Central memory CD8-positive, alpha-beta T cell (primary cell): ENCODE measurements around the gene XKRX.

Experiments used
- ATAC-seq: fragments of 150-1000 bp; cut with Tn5 transposase; replicated peaks from 2 replicates; pipeline ENCODE4 v1.10.0; 2022; ENCODE audit warnings: mild to moderate bottlenecking, moderate FRiP score, moderate number of reproducible peaks; ENCODE audit not compliant: poor library complexity, severe bottlenecking; ENCODE audit errors: extremely low read depth
- DNase-seq, 2 donors: peaks; one replicate each; pipeline ENCODE4 v3.0.0; 2021; ENCODE audit warnings: low spot score in 2 of 2
- H3K27ac Mint-ChIP-seq: one replicate; pipeline ENCODE4 v1.8.0; 2022; ENCODE audit warnings: low read depth, mild to moderate bottlenecking, moderate library complexity, mixed read lengths
- H3K27me3 Mint-ChIP-seq: one replicate; pipeline ENCODE4 v1.8.0; 2022; ENCODE audit warnings: mixed read lengths
- H3K36me3 Mint-ChIP-seq: one replicate; pipeline ENCODE4 v1.8.0; 2022; ENCODE audit warnings: mild to moderate bottlenecking, moderate library complexity, mixed read lengths; ENCODE audit not compliant: insufficient read depth
- H3K4me1 Mint-ChIP-seq: one replicate; pipeline ENCODE4 v1.8.0; 2022; ENCODE audit warnings: mixed read lengths
- H3K4me3 Mint-ChIP-seq: one replicate; pipeline ENCODE4 v1.8.0; 2022; ENCODE audit warnings: mild to moderate bottlenecking, moderate library complexity, mixed read lengths
- H3K9me3 Mint-ChIP-seq: one replicate; pipeline ENCODE4 v1.8.0; 2022; ENCODE audit warnings: mixed read lengths

The XKRX gene

DNA sequence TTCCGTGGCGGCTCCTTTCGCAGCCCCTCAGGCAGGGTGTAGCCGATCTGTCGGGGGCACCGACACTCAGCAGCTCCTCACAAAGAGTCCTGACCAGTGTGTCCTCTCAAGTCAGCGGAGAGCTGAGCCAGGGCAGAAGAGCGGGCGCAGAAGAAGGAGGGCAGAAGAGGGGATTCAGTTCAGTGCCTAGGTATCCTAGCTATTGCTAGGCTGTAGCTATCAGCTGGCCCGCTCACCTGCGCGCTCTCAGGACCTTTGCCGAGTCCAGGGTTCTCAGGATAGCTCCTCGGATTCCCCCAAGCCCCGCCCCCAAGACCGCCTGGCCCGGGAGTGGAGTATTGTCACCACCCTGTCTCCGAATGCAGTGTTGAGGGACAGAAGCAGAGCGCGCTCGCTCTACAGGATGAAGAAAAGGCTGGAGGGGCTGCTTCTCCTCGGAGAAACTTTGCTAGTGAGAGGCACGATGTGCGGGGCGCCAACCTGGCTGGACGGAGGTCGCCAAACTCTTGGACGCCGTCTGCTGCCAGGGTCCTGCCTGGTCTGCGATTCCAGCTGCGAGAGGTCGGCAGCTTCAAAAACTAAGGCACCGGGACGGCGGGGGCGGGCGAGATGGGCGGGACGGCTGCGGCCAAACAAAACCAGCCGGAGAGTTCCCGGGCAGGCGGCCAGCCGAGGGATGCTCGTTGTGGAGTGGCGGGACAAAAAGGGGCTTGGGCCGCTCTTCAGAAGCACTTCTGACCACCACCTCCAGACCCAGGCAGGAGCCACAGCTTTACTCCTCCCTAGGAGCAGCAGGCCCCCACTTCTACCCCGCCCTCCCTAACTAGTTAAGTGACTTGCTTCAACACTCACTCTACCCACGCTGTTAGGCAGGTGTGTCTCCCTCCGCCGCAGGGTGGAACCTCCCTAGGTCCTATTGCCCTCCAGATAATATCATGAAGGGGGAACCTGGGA is at the start of gene XKRX:
TSS of gene XKRX (minus strand) at position 258 of the 954 bp plus-strand sequence. CDS start 613 bp downstream, outside the sequence.
- DNase-seq = no peak
- no peaks in the 10 kb centered on the region for H3K9me3 Mint-ChIP-seq
- H3K4me1 Mint-ChIP-seq = peaks cover 6% of the 10 kb centered on the region
- peak within 1 kb of the TSS; percentile 80 for H3K4me3 Mint-ChIP-seq
- H3K36me3 Mint-ChIP-seq = peaks cover 5% of the 10 kb centered on the region
- peak; percentile 68 for ATAC-seq
- H3K27ac Mint-ChIP-seq = no peak within 1 kb of the TSS
- peaks cover 10% of the 10 kb centered on the region for H3K27me3 Mint-ChIP-seq

DNA sequence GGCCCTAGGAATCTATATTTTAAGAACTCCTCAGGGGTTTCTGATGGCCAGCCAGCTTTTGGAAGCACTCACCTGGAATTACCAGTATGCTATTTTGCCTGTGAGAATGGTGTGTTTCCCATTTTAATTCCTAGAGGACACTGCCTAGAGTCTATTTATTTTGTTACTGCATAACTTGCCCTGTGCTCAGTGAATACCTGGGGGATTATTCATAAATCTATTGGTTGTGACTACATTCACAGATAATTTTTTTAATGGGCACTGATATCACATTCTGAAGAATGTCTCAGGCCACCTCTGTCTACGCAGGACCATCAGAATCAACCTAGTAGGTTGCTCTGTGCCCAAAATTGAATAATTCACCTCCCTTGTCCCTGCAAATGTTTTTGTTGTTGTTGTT is 47.5 kb upstream of the XKRX start:
- Mint-ChIP-seq H3K9me3 (no peaks in the 10 kb centered on the region), H3K4me3 (no peak overlapping the region), H3K27me3 (no peaks in the 10 kb centered on the region), H3K36me3 (peaks cover under 1% of the 10 kb centered on the region), H3K27ac (no peak overlapping the region), H3K4me1 (no peaks in the 10 kb centered on the region)
- DNase-seq (no peak), ATAC-seq (no peak)

DNA sequence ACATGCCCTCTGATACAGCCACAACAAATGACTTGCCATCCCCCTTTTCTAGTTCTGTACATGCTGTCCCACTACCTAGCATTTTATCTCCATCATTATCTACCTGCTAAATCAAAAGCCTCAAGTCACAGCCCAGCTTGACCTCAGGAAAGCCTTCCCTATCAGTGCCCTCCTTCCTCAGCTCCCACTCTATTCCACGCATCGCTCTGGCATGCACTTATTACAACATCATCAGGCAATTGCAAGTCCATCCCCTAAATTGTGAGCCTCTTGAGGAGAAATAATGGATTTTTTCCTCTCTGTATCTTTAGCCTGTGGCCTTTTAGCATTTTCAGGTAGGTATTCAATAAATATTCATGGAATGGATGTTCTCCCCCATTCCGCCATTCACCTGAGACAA is 46.5 kb upstream of the XKRX start:
- Mint-ChIP-seq H3K4me1 (no peaks in the 10 kb centered on the region), H3K27ac (no peak overlapping the region), H3K36me3 (no peaks in the 10 kb centered on the region), H3K4me3 (no peak overlapping the region), H3K9me3 (no peaks in the 10 kb centered on the region), H3K27me3 (no peaks in the 10 kb centered on the region)
- DNase-seq = no peak
- ATAC-seq = no peak

DNA sequence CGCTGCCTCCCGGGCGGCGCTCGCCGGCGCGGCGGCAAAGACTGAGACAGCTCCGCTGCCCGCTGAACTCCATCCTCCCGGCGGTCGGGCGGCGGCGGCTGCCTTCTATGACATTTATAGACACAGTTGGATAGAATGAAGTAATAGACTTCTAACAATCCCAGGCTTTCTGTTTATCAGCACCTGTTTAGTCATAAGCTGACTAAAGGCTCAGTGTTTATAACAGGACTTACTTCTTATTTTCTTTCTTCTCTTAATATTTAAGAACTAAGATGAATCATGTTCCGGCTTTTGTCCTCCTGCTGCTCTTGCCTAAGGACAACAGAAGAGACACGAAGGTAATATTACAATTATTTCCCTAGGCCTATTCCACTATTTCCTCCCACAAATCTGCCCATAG is 44.7 kb upstream of the XKRX start:
- Mint-ChIP-seq H3K27ac (no peak overlapping the region), H3K4me1 (no peaks in the 10 kb centered on the region), H3K4me3 (no peak overlapping the region), H3K27me3 (no peaks in the 10 kb centered on the region), H3K36me3 (no peaks in the 10 kb centered on the region), H3K9me3 (no peaks in the 10 kb centered on the region)
- DNase-seq (no peak), ATAC-seq (no peak)

DNA sequence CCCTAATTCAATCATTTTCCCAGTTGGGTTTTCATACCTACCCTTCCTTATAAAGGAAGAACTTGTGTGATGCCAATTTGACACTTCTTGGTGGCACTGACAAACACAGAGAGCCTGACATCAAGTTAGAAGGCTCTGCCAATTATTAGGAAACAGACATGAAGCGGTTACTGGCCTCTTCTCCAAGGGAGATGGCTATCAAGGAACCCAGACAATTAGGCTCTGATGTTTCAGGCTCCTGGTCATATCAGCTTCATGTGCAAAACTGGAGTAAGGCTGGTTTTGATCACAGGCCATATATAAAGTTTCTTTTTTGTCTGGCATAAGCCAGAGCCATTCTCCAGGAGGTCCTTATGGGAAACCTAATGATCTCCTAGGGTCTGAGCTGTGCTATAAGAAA is 41.2 kb upstream of the XKRX start:
- Mint-ChIP-seq H3K27me3 (no peaks in the 10 kb centered on the region), H3K9me3 (no peaks in the 10 kb centered on the region), H3K36me3 (no peaks in the 10 kb centered on the region), H3K4me1 (no peaks in the 10 kb centered on the region), H3K27ac (no peak overlapping the region), H3K4me3 (no peak overlapping the region)
- DNase-seq = no peak
- no peak for ATAC-seq

DNA sequence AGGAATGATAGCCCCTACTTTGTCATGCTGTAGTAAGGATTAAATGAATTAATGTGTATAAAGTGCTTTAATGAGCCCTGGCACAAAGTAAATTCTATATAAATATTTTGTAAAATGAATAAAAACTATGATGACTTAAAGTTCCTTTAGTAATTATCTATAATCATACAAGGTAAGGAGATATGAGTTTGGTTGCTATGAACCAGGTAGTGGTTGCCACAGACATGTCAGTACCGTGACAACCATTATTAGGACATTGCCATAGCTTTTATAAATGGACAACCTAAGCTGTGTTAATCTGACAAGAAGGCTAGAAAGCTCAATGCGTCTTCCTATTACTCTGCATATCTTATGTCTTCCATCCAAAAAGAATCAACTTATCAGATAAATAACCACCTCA is 40.7 kb upstream of the XKRX start, which contains the start of gene ARL13A:
TSS of gene ARL13A (plus strand) at position 301 of the 400 bp plus-strand sequence. CDS start 3,982 bp downstream, outside the sequence.
- Mint-ChIP-seq H3K9me3 (no peaks in the 10 kb centered on the region), H3K4me3 (no peak within 1 kb of the TSS), H3K4me1 (no peaks in the 10 kb centered on the region), H3K27ac (no peak within 1 kb of the TSS), H3K36me3 (no peaks in the 10 kb centered on the region), H3K27me3 (no peaks in the 10 kb centered on the region)
- DNase-seq (no peak), ATAC-seq (no peak)

DNA sequence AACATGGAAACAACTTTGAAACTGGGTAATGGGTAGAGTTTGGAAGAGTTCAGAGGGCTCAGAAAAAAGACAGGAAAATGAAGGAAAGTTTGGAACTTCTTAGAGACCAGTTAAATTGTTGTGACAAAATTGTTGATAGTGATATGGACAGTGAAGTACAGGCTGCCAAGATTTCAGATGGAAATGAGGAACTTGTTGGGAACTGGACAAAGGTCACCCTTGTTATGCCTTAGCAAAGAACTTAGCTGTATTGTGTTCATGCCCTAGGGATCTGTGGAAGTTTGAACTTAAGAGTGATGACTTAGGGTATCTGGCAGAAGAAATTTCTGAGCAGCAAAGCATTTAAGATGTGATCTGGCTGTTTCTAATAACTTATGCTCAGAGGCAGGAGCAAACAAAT is 35.6 kb upstream of the XKRX start:
- H3K4me3 Mint-ChIP-seq = no peak overlapping the region
- H3K27ac Mint-ChIP-seq = no peak overlapping the region
- no peak for DNase-seq
- ATAC-seq = no peak
- H3K27me3 Mint-ChIP-seq = no peaks in the 10 kb centered on the region
- no peaks in the 10 kb centered on the region for H3K4me1 Mint-ChIP-seq
- H3K36me3 Mint-ChIP-seq = no peaks in the 10 kb centered on the region
- no peaks in the 10 kb centered on the region for H3K9me3 Mint-ChIP-seq

DNA sequence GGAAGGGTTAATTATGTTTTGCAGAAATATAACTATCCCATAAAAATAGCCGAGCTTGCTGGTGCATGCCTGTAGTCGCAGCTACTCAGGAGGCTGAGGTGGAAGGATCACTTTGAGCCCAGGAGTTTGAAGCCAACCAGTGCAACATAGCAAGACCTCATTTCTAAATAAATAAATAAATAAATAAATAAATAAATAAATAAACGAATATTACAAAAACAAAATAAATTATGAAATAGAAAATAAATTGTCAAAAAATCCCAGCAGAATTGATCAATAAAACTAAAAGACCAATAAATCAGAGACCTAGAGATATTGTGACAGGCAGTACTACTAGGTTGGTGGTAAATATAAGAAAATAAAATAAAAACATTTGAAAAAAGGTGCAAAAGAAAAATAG is 34.1 kb upstream of the XKRX start:
- Mint-ChIP-seq H3K4me3 (no peak overlapping the region), H3K27me3 (no peaks in the 10 kb centered on the region), H3K4me1 (no peaks in the 10 kb centered on the region), H3K9me3 (no peaks in the 10 kb centered on the region), H3K36me3 (no peaks in the 10 kb centered on the region), H3K27ac (no peak overlapping the region)
- no peak for ATAC-seq
- no peak for DNase-seq

DNA sequence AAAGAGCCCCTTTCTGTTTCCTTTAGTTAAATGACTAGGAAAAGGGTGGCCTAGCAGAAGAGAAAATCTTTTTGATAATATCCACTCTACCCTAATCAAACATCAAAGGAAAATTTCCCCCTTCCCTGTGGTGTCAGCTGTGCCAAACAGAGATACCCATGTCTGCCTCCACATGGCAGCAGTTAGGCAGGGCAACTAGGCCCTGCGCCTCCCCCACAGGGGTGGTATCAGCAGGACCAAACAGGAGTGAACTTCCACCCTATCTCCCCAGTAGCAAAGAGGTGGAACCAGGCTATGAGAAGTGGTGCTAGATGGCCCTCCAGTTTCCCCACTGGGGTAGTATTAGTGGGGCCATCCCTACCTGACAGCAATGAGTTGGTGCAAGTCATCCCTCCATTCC is 19.8 kb upstream of the XKRX start:
- H3K36me3 Mint-ChIP-seq = no peaks in the 10 kb centered on the region
- H3K4me1 Mint-ChIP-seq = no peaks in the 10 kb centered on the region
- ATAC-seq (no peak), DNase-seq (no peak)
- no peak overlapping the region for H3K27ac Mint-ChIP-seq
- H3K4me3 Mint-ChIP-seq = no peak overlapping the region
- no peaks in the 10 kb centered on the region for H3K27me3 Mint-ChIP-seq
- H3K9me3 Mint-ChIP-seq = no peaks in the 10 kb centered on the region

DNA sequence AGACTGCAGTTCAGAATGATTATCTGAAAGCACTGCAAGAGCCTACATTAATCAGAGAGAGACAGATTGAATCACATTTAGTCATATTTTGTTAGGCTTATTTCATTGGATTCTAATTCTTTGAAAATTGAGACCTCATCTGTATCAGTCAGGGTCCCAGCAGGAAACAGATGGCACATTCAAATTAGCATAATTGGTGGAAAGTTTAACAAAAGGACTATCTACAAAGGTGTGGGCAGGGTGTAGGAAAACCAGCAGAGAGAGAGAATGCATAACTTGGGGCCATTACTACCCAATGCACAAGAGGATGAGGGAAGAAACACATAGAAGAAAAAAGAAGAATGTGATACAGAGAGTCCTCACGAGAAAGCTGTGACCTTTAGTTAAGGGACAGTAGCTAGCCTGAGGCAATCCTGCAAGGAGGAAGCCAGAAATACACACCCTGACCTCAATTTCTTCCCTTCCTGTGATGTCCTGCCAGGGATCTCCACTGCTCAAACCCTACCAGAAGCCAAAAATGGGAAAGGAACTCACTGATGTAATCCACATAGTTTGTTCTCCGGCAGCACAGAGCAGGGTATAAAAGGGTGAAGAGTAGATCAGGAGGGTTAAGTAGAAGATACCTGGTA is 17.7 kb upstream of the XKRX start:
- Mint-ChIP-seq H3K9me3 (no peaks in the 10 kb centered on the region), H3K27ac (no peak overlapping the region), H3K36me3 (no peaks in the 10 kb centered on the region), H3K27me3 (no peaks in the 10 kb centered on the region), H3K4me3 (no peak overlapping the region), H3K4me1 (no peaks in the 10 kb centered on the region)
- DNase-seq = no peak
- ATAC-seq = no peak

DNA sequence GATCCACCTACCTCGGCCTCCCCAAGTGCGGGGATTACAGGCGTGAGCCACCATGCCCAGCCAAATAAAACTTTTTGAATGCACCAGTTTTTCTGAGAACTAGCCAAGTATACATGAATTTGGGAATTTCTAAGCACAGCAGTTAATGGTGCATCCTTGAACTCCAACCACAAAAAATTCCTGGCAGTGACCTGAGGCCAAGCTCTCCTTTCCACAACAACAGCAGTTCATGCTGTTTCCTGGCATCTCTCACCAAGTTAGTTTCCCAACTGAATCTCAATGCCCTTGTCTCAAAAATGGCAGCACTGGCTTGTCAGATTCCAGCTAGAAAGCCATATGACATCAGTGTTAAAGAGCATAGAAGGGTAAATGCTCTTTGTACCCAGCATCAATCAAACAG is 15.9 kb upstream of the XKRX start:
- H3K4me1 Mint-ChIP-seq = no peaks in the 10 kb centered on the region
- H3K9me3 Mint-ChIP-seq = no peaks in the 10 kb centered on the region
- no peak for DNase-seq
- H3K36me3 Mint-ChIP-seq = no peaks in the 10 kb centered on the region
- no peak overlapping the region for H3K4me3 Mint-ChIP-seq
- no peak overlapping the region for H3K27ac Mint-ChIP-seq
- ATAC-seq = no peak
- no peaks in the 10 kb centered on the region for H3K27me3 Mint-ChIP-seq

DNA sequence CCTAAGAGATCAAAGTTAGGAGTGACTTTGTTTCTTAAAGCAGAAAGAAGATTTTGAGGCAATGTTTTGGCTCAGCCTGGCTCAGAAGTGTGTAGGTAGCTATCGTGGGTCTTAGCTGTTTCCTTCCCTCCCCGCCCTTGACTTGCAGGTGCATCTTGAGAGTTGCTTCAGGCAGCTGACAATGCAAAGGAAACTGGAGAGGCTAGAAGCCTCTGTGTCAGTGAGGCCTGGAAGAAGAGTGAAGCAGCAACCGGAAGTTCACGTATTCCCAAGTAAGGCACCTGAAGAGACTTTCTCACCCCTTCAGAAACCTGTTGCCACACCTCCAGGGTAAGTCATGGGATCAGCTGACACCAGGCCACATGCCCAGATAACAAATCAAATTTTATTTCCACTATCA is 10.6 kb upstream of the XKRX start:
- no peaks in the 10 kb centered on the region for H3K36me3 Mint-ChIP-seq
- H3K27me3 Mint-ChIP-seq = no peaks in the 10 kb centered on the region
- DNase-seq (no peak), ATAC-seq (no peak)
- no peak overlapping the region for H3K27ac Mint-ChIP-seq
- no peaks in the 10 kb centered on the region for H3K4me1 Mint-ChIP-seq
- H3K9me3 Mint-ChIP-seq = no peaks in the 10 kb centered on the region
- H3K4me3 Mint-ChIP-seq = no peak overlapping the region

DNA sequence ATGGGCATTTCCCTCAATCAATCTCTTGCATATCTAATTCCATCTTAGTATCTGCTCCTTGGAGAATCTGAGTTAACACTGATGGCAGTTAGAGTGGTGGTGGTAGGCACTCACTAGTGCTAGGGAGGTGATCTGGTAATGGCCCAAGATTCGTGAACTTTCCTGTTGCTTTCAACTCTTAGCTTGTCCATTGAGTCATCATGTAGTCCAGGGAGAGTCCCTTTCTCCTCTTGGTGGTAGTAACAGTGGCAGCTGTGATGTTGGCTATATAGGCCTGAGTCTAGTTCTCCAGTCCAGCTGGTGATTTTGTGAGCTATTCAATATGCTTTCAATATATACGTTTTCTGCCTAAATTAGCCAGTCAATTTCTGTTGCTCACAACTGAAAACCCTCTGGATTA is 7.0 kb upstream of the XKRX start:
- no peak overlapping the region for H3K4me3 Mint-ChIP-seq
- no peaks in the 10 kb centered on the region for H3K4me1 Mint-ChIP-seq
- H3K27me3 Mint-ChIP-seq = peaks cover 10% of the 10 kb centered on the region
- peaks cover 5% of the 10 kb centered on the region for H3K36me3 Mint-ChIP-seq
- no peak for DNase-seq
- H3K27ac Mint-ChIP-seq = no peak overlapping the region
- no peak for ATAC-seq
- no peaks in the 10 kb centered on the region for H3K9me3 Mint-ChIP-seq
